ENCODE measurements around the gene ADAT3.

DNA sequence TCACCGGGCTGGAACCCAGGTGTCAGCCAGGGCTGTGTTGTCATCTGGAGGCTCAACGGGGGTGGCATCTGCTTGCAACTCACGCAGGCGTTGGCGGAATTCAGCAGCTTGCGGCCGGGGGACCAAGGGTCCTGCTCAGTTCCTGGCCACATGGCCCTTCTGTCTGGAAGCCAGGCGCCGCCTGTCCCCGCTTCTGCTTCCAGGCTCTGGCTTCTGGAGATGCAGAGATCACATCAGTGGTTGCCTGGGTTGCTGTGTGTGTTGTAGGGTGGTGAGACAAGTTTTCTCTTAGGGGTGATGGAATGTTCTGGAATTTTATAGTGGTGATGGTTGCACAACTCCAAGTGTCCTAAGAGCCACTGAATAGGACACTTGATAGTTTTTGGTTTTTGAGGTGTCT lies 5.0 kb downstream of the ADAT3 start:
- TF ChIP-seq, protein P1, sequence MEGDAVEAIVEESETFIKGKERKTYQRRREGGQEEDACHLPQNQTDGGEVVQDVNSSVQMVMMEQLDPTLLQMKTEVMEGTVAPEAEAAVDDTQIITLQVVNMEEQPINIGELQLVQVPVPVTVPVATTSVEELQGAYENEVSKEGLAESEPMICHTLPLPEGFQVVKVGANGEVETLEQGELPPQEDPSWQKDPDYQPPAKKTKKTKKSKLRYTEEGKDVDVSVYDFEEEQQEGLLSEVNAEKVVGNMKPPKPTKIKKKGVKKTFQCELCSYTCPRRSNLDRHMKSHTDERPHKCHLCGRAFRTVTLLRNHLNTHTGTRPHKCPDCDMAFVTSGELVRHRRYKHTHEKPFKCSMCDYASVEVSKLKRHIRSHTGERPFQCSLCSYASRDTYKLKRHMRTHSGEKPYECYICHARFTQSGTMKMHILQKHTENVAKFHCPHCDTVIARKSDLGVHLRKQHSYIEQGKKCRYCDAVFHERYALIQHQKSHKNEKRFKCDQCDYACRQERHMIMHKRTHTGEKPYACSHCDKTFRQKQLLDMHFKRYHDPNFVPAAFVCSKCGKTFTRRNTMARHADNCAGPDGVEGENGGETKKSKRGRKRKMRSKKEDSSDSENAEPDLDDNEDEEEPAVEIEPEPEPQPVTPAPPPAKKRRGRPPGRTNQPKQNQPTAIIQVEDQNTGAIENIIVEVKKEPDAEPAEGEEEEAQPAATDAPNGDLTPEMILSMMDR (IDR thresholded peaks at IDR 0.05), result no peak
- TF ChIP-seq EP300 (IDR thresholded peaks at IDR 0.05) (no peak), POLR2A (IDR thresholded peaks at IDR 0.05) (no peak), POLR2AphosphoS5 (IDR thresholded peaks at IDR 0.05) (no peak)

Data from sigmoid colon (tissue), 4 donors.